Esophagus squamous epithelium (tissue), 4 donors: ENCODE data around the gene PI4K2A.

Experiments used
- POLR2A ChIP-seq, 4 donors: fragments of 450-650 bp; IDR thresholded peaks; one replicate each; pipeline ENCODE4 v1.6.1; 2017; ENCODE audit warnings: antibody characterized with exemption in 4 of 4, mild to moderate bottlenecking in 4 of 4, moderate library complexity in 3 of 4
- TF ChIP-seq, protein P1 (sequence below), 6 experiments: fragments of 450-650 bp in 4 of 6; fragments of 200-600 bp in 2 of 6; sonication (generic) in 2 of 6; IDR thresholded peaks; one replicate each; pipeline ENCODE4 v1.5.1; 2016 to 2019; ENCODE audit warnings: antibody characterized with exemption in 6 of 6, mild to moderate bottlenecking in 4 of 6, moderate library complexity in 4 of 6

DNA sequence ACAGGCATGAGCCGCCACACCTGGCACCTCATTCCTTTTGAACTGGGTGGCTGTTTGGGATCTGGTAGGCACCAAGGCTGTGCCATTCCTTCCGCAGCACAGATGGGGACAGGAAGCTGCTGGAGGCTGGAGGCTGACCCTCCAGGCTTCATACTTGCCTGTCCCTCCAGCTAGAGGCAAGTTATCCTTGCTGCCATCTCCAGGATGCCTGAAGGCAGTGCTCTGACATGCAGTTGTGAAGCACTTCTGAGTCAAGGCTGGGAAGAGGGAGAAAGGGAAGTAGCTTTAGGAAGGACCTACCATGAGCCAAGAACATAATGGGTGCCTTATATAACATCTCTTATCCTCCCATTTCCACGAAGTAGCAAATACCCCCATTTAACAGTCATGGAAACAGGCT lies 82.5 kb downstream of the PI4K2A start:
- TF ChIP-seq, protein P1, sequence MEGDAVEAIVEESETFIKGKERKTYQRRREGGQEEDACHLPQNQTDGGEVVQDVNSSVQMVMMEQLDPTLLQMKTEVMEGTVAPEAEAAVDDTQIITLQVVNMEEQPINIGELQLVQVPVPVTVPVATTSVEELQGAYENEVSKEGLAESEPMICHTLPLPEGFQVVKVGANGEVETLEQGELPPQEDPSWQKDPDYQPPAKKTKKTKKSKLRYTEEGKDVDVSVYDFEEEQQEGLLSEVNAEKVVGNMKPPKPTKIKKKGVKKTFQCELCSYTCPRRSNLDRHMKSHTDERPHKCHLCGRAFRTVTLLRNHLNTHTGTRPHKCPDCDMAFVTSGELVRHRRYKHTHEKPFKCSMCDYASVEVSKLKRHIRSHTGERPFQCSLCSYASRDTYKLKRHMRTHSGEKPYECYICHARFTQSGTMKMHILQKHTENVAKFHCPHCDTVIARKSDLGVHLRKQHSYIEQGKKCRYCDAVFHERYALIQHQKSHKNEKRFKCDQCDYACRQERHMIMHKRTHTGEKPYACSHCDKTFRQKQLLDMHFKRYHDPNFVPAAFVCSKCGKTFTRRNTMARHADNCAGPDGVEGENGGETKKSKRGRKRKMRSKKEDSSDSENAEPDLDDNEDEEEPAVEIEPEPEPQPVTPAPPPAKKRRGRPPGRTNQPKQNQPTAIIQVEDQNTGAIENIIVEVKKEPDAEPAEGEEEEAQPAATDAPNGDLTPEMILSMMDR (IDR thresholded peaks at IDR 0.05), result no peak
- no peak for TF ChIP-seq POLR2A (IDR thresholded peaks at IDR 0.05)
